Embryonic facial prominence (tissue), 1 donor: ENCODE data around the gene MED22.
"Not testable (repeated sequence)": the region's sequence is repeated elsewhere in the genome, so short reads cannot be mapped to it uniquely, and the experiment has no call there.

Experiments
- DNase-seq: peaks from one replicate; pipeline ENCODE4 v3.0.0-alpha.2; 2016; ENCODE audit errors: extremely low spot score

Gene MED22

GRCh38 chr9:133347985-133348717, at the start of gene MED22, which contains the start of gene RPL7A:
Gene MED22 (minus strand): TSS chr9:133348131. CDS start chr9:133346662, 1,469 bp downstream.
Gene RPL7A (plus strand): TSS chr9:133348218. CDS start chr9:133348244, 26 bp downstream.
- DNase-seq, result peak; percentile 95

GRCh38 chr9:133397370-133397769, 49.4 kb upstream of the MED22 start:
- DNase-seq, result no peak

GRCh38 chr9:133396952-133397351, 49.0 kb upstream of the MED22 start:
- no peak for DNase-seq

- no peak for DNase-seq
Measured at GRCh38 chr9:133394687-133395271, 46.8 kb upstream of the MED22 start.

- no peak for DNase-seq
Measured at GRCh38 chr9:133393399-133393798, 45.5 kb upstream of the MED22 start.

GRCh38 chr9:133392308-133392707, 44.4 kb upstream of the MED22 start:
- not testable (repeated sequence) for DNase-seq

- DNase-seq, result not testable (repeated sequence)
Measured at GRCh38 chr9:133391449-133391848, 43.5 kb upstream of the MED22 start.

- DNase-seq, result no peak
Measured at GRCh38 chr9:133390713-133391112, 42.8 kb upstream of the MED22 start.

GRCh38 chr9:133389562-133389961, 41.6 kb upstream of the MED22 start:
- no peak for DNase-seq

- no peak for DNase-seq
Measured at GRCh38 chr9:133389025-133389557, 41.2 kb upstream of the MED22 start.

- no peak for DNase-seq
Measured at GRCh38 chr9:133387680-133388079, 39.7 kb upstream of the MED22 start.

- no peak for DNase-seq
Measured at GRCh38 chr9:133386338-133386737, 38.4 kb upstream of the MED22 start.

- no peak for DNase-seq
Measured at GRCh38 chr9:133385452-133385851, 37.5 kb upstream of the MED22 start.

GRCh38 chr9:133384736-133385321, 36.9 kb upstream of the MED22 start:
- DNase-seq, result no peak

- no peak for DNase-seq
Measured at GRCh38 chr9:133383438-133383837, 35.5 kb upstream of the MED22 start.

- no peak for DNase-seq
Measured at GRCh38 chr9:133382507-133383141, 34.7 kb upstream of the MED22 start.

- DNase-seq, result no peak
Measured at GRCh38 chr9:133380734-133381133, 32.8 kb upstream of the MED22 start.

- DNase-seq, result no peak
Measured at GRCh38 chr9:133379153-133380086, 31.5 kb upstream of the MED22 start.

- no peak for DNase-seq
Measured at GRCh38 chr9:133378408-133378962, 30.6 kb upstream of the MED22 start.

GRCh38 chr9:133377721-133378216, 29.8 kb upstream of the MED22 start:
- no peak for DNase-seq

- not testable (repeated sequence) for DNase-seq
Measured at GRCh38 chr9:133377280-133377679, 29.3 kb upstream of the MED22 start.
